ENCODE results near the gene MED17.

DNA sequence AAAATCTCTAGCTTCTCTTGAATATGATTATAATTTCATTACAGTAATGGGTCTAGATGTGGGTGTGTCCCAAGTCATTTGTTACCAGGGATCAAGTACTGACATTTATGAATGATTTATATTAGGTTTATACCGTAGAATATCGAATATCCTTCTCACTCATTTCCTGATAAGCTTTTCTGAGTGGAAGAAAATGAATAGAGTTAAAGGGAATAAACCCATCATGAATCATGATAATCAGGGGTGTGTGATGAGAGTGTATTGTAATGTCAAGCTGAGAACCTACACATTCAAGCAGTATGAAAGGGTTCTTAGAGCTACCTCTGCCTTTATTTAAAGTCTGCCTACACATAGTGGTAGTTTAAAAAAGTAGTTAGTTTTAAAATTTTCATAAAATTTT is 17.3 kb downstream of the MED17 start:
- TF ChIP-seq GATA3 (IDR thresholded peaks at IDR 0.05; ENCODE audit: low read depth, low read length) = no peak
- no peak for TF ChIP-seq GATA2 (IDR thresholded peaks at IDR 0.05; ENCODE audit: low read depth, low read length)

Measured in SH-SY5Y (cell line).